Measurements from ENCODE around the gene CLEC2L. TPM values are rescaled to one million over a fixed set of nuclear protein-coding genes. Genes with fewer than 3 reads are reported as not detected.

Gene CLEC2L
- total RNA-seq, 2 donors from 2014 or later, result not detected

- DNase-seq (no peak), ATAC-seq (no peak)
- no peaks in the 10 kb centered on the region for H3K9me3 ChIP-seq
- no peak overlapping the region for H3K4me3 ChIP-seq
- intact Hi-C loops (cut with DNase I), result no loop called here
- WGBS, 2 donors, result 89 to 94% methylated on average over 5 of the region's 5 CpGs
- no peaks in the 10 kb centered on the region for H3K4me1 ChIP-seq
- H3K27ac ChIP-seq, result no peak overlapping the region
- TF ChIP-seq POLR2A (IDR thresholded peaks at IDR 0.05), result no peak
- TF ChIP-seq, protein P1, sequence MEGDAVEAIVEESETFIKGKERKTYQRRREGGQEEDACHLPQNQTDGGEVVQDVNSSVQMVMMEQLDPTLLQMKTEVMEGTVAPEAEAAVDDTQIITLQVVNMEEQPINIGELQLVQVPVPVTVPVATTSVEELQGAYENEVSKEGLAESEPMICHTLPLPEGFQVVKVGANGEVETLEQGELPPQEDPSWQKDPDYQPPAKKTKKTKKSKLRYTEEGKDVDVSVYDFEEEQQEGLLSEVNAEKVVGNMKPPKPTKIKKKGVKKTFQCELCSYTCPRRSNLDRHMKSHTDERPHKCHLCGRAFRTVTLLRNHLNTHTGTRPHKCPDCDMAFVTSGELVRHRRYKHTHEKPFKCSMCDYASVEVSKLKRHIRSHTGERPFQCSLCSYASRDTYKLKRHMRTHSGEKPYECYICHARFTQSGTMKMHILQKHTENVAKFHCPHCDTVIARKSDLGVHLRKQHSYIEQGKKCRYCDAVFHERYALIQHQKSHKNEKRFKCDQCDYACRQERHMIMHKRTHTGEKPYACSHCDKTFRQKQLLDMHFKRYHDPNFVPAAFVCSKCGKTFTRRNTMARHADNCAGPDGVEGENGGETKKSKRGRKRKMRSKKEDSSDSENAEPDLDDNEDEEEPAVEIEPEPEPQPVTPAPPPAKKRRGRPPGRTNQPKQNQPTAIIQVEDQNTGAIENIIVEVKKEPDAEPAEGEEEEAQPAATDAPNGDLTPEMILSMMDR (IDR thresholded peaks at IDR 0.05), result no peak
- peaks cover 9 to 18% of the 10 kb centered on the region in 2 donors for H3K36me3 ChIP-seq (replicated peaks in 1 of 2; ENCODE audit: insufficient read depth in 1 of 2, low read depth in 2 of 2)
- H3K27me3 ChIP-seq, result no peaks in the 10 kb centered on the region
Measured at GRCh38 chr7:139570626-139571025, 47.1 kb downstream of the CLEC2L start.

- DNase-seq (no peak), ATAC-seq (no peak)
- no peak overlapping the region for H3K27ac ChIP-seq
- TF ChIP-seq POLR2A (IDR thresholded peaks at IDR 0.05), result no peak
- TF ChIP-seq, protein P1 (IDR thresholded peaks at IDR 0.05), result no peak
- WGBS, 2 donors, result 89 to 91% methylated on average over 20 of the region's 20 CpGs
- H3K36me3 ChIP-seq (replicated peaks in 1 of 2; ENCODE audit: insufficient read depth in 1 of 2, low read depth in 2 of 2), result peaks cover 9 to 18% of the 10 kb centered on the region in 2 donors
- H3K4me3 ChIP-seq, result no peak overlapping the region
- intact Hi-C loops (cut with DNase I), result no loop called here
- no peaks in the 10 kb centered on the region for H3K27me3 ChIP-seq
- no peaks in the 10 kb centered on the region for H3K4me1 ChIP-seq
- no peaks in the 10 kb centered on the region for H3K9me3 ChIP-seq
Measured at GRCh38 chr7:139571190-139571589, 47.7 kb downstream of the CLEC2L start.

DNA sequence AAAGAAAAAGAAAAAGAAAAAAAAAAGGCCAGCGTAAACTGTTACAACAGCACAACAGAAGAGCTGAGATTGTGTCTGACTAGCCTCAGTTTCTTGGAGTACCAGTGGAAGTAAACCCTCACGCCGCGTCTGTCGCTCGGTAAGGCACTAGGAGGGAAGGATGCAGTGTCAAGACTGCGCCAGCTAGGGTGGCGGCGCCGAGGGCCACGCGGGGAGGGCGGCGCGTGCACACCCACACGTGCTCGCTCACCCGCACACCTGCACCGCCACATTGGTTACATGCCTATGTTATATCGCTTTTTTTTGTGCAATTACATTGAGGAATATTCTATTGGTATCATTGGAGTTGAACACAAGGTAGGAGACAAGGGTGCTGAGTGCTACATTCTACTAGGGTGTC is 48.2 kb downstream of the CLEC2L start:
- no peaks in the 10 kb centered on the region for H3K9me3 ChIP-seq
- H3K27me3 ChIP-seq, result no peaks in the 10 kb centered on the region
- WGBS, 2 donors, result 96 to 97% methylated on average over 20 of the region's 20 CpGs
- no peak for ATAC-seq
- peaks cover 9 to 18% of the 10 kb centered on the region in 2 donors for H3K36me3 ChIP-seq (replicated peaks in 1 of 2; ENCODE audit: insufficient read depth in 1 of 2, low read depth in 2 of 2)
- H3K27ac ChIP-seq, result no peak overlapping the region
- no peak for TF ChIP-seq POLR2A (IDR thresholded peaks at IDR 0.05)
- TF ChIP-seq, protein P1 (IDR thresholded peaks at IDR 0.05), result no peak
- no peak for DNase-seq
- H3K4me1 ChIP-seq, result no peaks in the 10 kb centered on the region
- no peak overlapping the region for H3K4me3 ChIP-seq
- intact Hi-C loops (cut with DNase I), result no loop called here

- no peaks in the 10 kb centered on the region for H3K4me1 ChIP-seq
- DNase-seq, result no peak
- no peaks in the 10 kb centered on the region for H3K27me3 ChIP-seq
- ATAC-seq, result no peak
- intact Hi-C loops (cut with DNase I), result no loop called here
- TF ChIP-seq POLR2A (IDR thresholded peaks at IDR 0.05), result no peak
- TF ChIP-seq, protein P1 (IDR thresholded peaks at IDR 0.05), result no peak
- H3K36me3 ChIP-seq (replicated peaks in 1 of 2; ENCODE audit: insufficient read depth in 1 of 2, low read depth in 2 of 2), result peaks cover 9 to 17% of the 10 kb centered on the region in 2 donors
- H3K27ac ChIP-seq, result no peak overlapping the region
- no peak overlapping the region for H3K4me3 ChIP-seq
- H3K9me3 ChIP-seq, result no peaks in the 10 kb centered on the region
- WGBS, 2 donors, result 92 to 96% methylated on average over 15 of the region's 15 CpGs
Measured at GRCh38 chr7:139572071-139572470, 48.6 kb downstream of the CLEC2L start.

DNA sequence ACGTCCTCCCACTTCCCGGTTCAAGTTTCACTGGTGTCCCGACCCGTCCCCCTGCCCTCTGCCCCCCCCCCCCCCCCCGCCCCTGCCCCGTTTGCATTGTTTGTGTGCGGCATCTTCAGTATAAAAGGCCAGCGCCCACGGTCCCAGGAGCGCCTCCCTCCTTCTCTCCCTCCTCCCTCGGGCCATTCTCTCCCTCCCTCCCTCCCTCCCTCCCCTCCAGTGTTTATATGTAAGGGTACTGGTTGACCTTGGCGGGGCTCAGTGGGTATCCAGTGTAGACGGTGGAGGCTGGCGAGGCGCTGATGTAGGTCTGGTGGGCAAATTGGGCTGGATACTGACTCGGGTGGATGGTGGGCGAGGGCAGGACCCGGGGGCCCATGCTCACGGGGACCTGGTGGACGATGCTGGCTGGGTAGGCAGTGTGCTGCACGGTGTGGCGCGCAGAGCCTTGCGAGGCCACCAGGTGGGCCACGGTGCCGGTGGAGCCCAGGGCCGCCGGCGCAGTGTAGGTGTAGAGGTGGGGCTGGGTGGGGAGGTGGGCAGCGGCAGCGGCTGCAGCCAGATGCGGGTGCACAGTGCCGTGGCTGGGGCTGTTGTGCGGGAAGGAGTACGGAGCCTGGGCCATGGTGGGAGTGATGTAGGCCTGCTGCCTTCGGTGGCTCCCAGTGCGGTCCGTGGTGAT is 49.4 kb downstream of the CLEC2L start:
- Histone ChIP-seq H3K27me3 (no peaks in the 10 kb centered on the region), H3K36me3 (replicated peaks in 1 of 2; ENCODE audit: insufficient read depth in 1 of 2, low read depth in 2 of 2) (peaks cover 9 to 17% of the 10 kb centered on the region in 2 donors), H3K4me1 (no peaks in the 10 kb centered on the region), H3K4me3 (no peak overlapping the region), H3K9me3 (no peaks in the 10 kb centered on the region), H3K27ac (no peak overlapping the region)
- TF ChIP-seq, protein P1 (IDR thresholded peaks at IDR 0.05), result no peak
- TF ChIP-seq POLR2A (IDR thresholded peaks at IDR 0.05), result no peak
- no peak for DNase-seq
- WGBS, 2 donors, result 90 to 95% methylated on average over 26 to 36 of the region's 38 CpGs
- ATAC-seq, result no peak
- intact Hi-C loops (cut with DNase I), result no loop called here
